MM.1S (cell line): ENCODE data around the gene MRPS22.

Experiments used
- DNase-seq: peaks from one replicate; pipeline ENCODE4 v3.0.0-alpha.2; 2015
- H2AFZ ChIP-seq: fragments of 300-600 bp; sonication (generic); 2 replicates; pipeline ENCODE4 v1.6.0; 2016; ENCODE audit warnings: antibody characterized with exemption, low read length
- H3F3A ChIP-seq: fragments of 300-600 bp; sonication (generic); 2 replicates; pipeline ENCODE4 v1.6.1; 2016; ENCODE audit warnings: mild to moderate bottlenecking, antibody characterized with exemption, low read length, moderate library complexity, mixed read lengths; ENCODE audit not compliant: insufficient read depth
- H3K27ac ChIP-seq: fragments of 300-600 bp; sonication (generic); 2 replicates; pipeline ENCODE4 v1.5.1; 2016; ENCODE audit warnings: mild to moderate bottlenecking, low read length
- H3K27me3 ChIP-seq: fragments of 300-600 bp; sonication (generic); replicated peaks from 2 replicates; pipeline ENCODE4 v1.6.0; 2016; ENCODE audit warnings: low read length; ENCODE audit not compliant: insufficient read depth
- H3K36me3 ChIP-seq: fragments of 300-600 bp; sonication (generic); replicated peaks from 2 replicates; pipeline ENCODE4 v1.6.1; 2016; ENCODE audit warnings: mild to moderate bottlenecking, low read length, mixed read lengths; ENCODE audit not compliant: insufficient read depth
- H3K4me1 ChIP-seq: fragments of 300-600 bp; sonication (generic); 2 replicates; pipeline ENCODE4 v1.6.1; 2016; ENCODE audit warnings: low read length, mixed read lengths
- H3K4me2 ChIP-seq: fragments of 300-600 bp; sonication (generic); 2 replicates; pipeline ENCODE4 v1.6.0; 2016; ENCODE audit warnings: low read depth, low read length
- H3K4me3 ChIP-seq: fragments of 300-600 bp; sonication (generic); 2 replicates; pipeline ENCODE4 v1.5.1; 2016; ENCODE audit warnings: low read length, mixed read lengths
- H3K79me2 ChIP-seq: fragments of 300-600 bp; sonication (generic); 2 replicates; pipeline ENCODE4 v1.6.1; 2016; ENCODE audit warnings: mixed run types, low read length, mixed read lengths
- H3K9ac ChIP-seq: fragments of 300-600 bp; sonication (generic); 2 replicates; pipeline ENCODE4 v1.6.1; 2016; ENCODE audit warnings: low read length, mixed read lengths
- H3K9me2 ChIP-seq: fragments of 300-600 bp; sonication (generic); replicated peaks from 2 replicates; pipeline ENCODE4 v1.6.1; 2016; ENCODE audit warnings: mild to moderate bottlenecking, low read length, mixed read lengths; ENCODE audit not compliant: insufficient read depth
- H3K9me3 ChIP-seq: fragments of 300-600 bp; sonication (generic); replicated peaks from 2 replicates; pipeline ENCODE4 v1.6.1; 2016; ENCODE audit warnings: mild to moderate bottlenecking, low read length, mixed read lengths; ENCODE audit not compliant: insufficient read depth
- H4K20me1 ChIP-seq: fragments of 300-600 bp; sonication (generic); 2 replicates; pipeline ENCODE4 v1.6.1; 2016; ENCODE audit warnings: mild to moderate bottlenecking, low read length, moderate library complexity, mixed read lengths; ENCODE audit not compliant: insufficient read depth
- EZH2 ChIP-seq: fragments of 300-600 bp; sonication (generic); optimal IDR thresholded peaks from 2 replicates; pipeline ENCODE3; 2017; ENCODE audit warnings: low read depth, mild to moderate bottlenecking, antibody characterized with exemption, low read length, mixed read lengths
- EZH2phosphoT487 ChIP-seq: fragments of 300-600 bp; sonication (generic); IDR thresholded peaks from 2 replicates; pipeline ENCODE4 v1.6.1; 2018; ENCODE audit warnings: antibody characterized with exemption, low read length
- TF ChIP-seq, protein P1 (sequence below): fragments of 300-600 bp; sonication (generic); IDR thresholded peaks from 2 replicates; pipeline ENCODE4 v1.5.1; 2016; ENCODE audit warnings: antibody characterized with exemption, low read length, mixed read lengths

Gene MRPS22

DNA sequence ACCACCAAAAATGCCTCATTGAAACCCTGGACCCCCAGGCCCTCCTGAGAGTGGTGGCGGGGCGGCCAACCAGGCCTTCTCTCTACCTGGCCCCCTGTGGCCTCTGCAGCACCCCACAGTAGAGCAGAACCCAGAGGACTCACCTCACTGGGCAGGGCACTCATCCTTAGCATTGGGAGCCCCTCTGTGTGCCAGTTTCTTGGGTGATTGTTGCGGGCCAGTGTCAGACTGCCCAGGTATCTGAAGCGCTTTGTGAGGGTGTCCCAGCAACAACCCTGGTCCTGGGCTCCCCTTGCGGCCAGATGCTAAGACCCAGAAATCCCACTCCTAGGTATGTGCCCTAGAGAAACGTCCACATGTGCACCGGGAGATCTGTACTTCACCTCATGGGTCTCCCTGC lies 20.7 kb upstream of the MRPS22 start:
- Histone ChIP-seq H3K27ac (no peak overlapping the region), H3K9ac (no peak overlapping the region), H3K4me2 (no peak overlapping the region), H3K4me3 (no peak overlapping the region), H3K27me3 (no peaks in the 10 kb centered on the region), H3K4me1 (no peaks in the 10 kb centered on the region), H3K9me2 (no peaks in the 10 kb centered on the region), H2AFZ (no peak overlapping the region), H3F3A (no peaks in the 10 kb centered on the region), H3K79me2 (no peaks in the 10 kb centered on the region), H3K36me3 (no peaks in the 10 kb centered on the region), H3K9me3 (no peaks in the 10 kb centered on the region), H4K20me1 (no peaks in the 10 kb centered on the region)
- no peak for DNase-seq
- TF ChIP-seq EZH2phosphoT487 (no peak), EZH2 (no peak)
- TF ChIP-seq, protein P1, sequence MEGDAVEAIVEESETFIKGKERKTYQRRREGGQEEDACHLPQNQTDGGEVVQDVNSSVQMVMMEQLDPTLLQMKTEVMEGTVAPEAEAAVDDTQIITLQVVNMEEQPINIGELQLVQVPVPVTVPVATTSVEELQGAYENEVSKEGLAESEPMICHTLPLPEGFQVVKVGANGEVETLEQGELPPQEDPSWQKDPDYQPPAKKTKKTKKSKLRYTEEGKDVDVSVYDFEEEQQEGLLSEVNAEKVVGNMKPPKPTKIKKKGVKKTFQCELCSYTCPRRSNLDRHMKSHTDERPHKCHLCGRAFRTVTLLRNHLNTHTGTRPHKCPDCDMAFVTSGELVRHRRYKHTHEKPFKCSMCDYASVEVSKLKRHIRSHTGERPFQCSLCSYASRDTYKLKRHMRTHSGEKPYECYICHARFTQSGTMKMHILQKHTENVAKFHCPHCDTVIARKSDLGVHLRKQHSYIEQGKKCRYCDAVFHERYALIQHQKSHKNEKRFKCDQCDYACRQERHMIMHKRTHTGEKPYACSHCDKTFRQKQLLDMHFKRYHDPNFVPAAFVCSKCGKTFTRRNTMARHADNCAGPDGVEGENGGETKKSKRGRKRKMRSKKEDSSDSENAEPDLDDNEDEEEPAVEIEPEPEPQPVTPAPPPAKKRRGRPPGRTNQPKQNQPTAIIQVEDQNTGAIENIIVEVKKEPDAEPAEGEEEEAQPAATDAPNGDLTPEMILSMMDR, result no peak

DNA sequence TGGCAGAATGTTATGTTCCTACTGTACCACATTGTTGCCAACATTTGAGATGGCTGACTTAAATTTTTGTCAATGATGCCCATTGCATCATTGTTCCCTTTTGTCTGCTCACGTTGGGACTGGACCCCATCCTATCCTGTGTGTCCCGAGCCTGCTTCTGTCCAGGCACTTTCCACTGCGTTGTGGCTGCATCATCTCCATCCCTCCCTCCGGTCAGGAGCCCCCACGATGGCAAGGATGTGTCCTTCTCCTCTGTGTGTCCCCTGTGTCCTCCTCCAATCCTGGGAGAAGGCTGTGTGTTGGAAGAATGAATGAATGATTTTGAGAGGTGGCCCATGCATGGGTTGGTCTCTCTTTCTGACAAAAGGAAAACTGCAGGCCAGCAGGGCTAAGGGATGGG lies 19.4 kb upstream of the MRPS22 start:
- H3F3A ChIP-seq, result no peaks in the 10 kb centered on the region
- H3K27me3 ChIP-seq, result no peaks in the 10 kb centered on the region
- TF ChIP-seq, protein P1, result no peak
- no peak for TF ChIP-seq EZH2phosphoT487
- TF ChIP-seq EZH2, result no peak
- H3K9me2 ChIP-seq, result no peaks in the 10 kb centered on the region
- no peak overlapping the region for H3K4me2 ChIP-seq
- no peak overlapping the region for H3K4me3 ChIP-seq
- H3K27ac ChIP-seq, result no peak overlapping the region
- H3K79me2 ChIP-seq, result no peaks in the 10 kb centered on the region
- H2AFZ ChIP-seq, result no peak overlapping the region
- no peaks in the 10 kb centered on the region for H3K36me3 ChIP-seq
- no peaks in the 10 kb centered on the region for H4K20me1 ChIP-seq
- H3K4me1 ChIP-seq, result peaks cover under 1% of the 10 kb centered on the region; the same call in 1 of the 2 replicates
- H3K9ac ChIP-seq, result no peak overlapping the region
- H3K9me3 ChIP-seq, result no peaks in the 10 kb centered on the region
- no peak for DNase-seq

DNA sequence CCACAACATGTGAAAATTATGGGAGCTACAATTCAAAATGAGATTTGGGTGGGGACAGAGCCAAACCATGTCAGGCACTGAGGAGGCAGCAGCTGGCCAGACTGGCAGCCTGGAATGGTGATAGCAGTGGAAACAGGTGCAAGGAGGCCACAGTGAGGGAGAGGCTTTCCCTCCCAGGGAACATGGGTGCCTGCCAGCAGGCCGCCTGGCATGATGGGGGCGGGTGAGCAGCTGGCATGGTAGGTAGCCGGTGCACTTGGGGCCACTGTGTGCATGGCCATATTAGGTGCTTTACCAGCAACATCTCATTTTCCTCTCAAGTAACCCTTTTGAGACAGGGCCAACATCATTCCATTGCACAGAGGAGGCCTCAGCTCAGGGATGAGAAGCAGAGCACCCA lies 18.3 kb upstream of the MRPS22 start:
- Histone ChIP-seq H3K9me2 (no peaks in the 10 kb centered on the region), H3K36me3 (no peaks in the 10 kb centered on the region), H3K4me2 (no peak overlapping the region), H3K9ac (no peak overlapping the region), H4K20me1 (no peaks in the 10 kb centered on the region), H3K4me1 (peaks cover 4% of the 10 kb centered on the region; the same call in 1 of the 2 replicates), H3K27me3 (no peaks in the 10 kb centered on the region), H3K79me2 (no peaks in the 10 kb centered on the region), H3K4me3 (no peak overlapping the region), H3F3A (no peaks in the 10 kb centered on the region), H3K27ac (no peak overlapping the region), H2AFZ (no peak overlapping the region), H3K9me3 (no peaks in the 10 kb centered on the region)
- no peak for DNase-seq
- TF ChIP-seq, protein P1, result no peak
- TF ChIP-seq EZH2phosphoT487 (no peak), EZH2 (no peak)

DNA sequence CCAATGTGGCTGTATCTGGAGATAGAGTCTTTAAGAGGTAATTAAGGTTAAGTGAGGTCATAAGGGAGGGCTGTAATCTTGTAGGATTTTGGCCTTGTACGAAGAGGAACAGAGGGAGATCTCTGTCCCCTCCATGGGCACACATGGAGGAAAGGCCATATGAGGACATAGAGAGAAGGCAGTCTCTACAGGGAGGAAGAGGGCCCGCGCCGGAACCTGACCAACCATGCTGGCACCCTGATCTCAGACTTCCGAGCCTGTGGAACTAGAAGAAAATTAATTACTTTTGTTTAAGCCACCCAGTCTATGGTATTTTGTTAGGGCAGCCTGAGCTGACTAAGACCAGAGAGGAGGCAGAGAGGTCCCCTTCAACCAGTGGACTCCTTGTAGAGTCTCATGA lies 17.7 kb upstream of the MRPS22 start:
- Histone ChIP-seq H3K27ac (no peak overlapping the region), H3K9me3 (no peaks in the 10 kb centered on the region), H3K4me3 (no peak overlapping the region), H3K4me1 (peaks cover 4% of the 10 kb centered on the region; the same call in 1 of the 2 replicates), H3K27me3 (no peaks in the 10 kb centered on the region), H3K79me2 (no peaks in the 10 kb centered on the region), H3K4me2 (no peak overlapping the region), H4K20me1 (no peaks in the 10 kb centered on the region), H3F3A (no peaks in the 10 kb centered on the region), H3K9me2 (no peaks in the 10 kb centered on the region), H2AFZ (no peak overlapping the region), H3K36me3 (no peaks in the 10 kb centered on the region), H3K9ac (no peak overlapping the region)
- DNase-seq, result no peak
- TF ChIP-seq, protein P1, result no peak
- TF ChIP-seq EZH2, result no peak
- no peak for TF ChIP-seq EZH2phosphoT487
